DMS114 treated with DMSO at 0.1 percent for 48 hours (cell line): ENCODE measurements around the gene NLRP6.

Experiments
- DNase-seq: peaks from one replicate; lab custom pipeline; 2025; ENCODE audit not compliant: unreplicated experiment; lab: John Stamatoyannopoulos, UW

Gene NLRP6

DNA sequence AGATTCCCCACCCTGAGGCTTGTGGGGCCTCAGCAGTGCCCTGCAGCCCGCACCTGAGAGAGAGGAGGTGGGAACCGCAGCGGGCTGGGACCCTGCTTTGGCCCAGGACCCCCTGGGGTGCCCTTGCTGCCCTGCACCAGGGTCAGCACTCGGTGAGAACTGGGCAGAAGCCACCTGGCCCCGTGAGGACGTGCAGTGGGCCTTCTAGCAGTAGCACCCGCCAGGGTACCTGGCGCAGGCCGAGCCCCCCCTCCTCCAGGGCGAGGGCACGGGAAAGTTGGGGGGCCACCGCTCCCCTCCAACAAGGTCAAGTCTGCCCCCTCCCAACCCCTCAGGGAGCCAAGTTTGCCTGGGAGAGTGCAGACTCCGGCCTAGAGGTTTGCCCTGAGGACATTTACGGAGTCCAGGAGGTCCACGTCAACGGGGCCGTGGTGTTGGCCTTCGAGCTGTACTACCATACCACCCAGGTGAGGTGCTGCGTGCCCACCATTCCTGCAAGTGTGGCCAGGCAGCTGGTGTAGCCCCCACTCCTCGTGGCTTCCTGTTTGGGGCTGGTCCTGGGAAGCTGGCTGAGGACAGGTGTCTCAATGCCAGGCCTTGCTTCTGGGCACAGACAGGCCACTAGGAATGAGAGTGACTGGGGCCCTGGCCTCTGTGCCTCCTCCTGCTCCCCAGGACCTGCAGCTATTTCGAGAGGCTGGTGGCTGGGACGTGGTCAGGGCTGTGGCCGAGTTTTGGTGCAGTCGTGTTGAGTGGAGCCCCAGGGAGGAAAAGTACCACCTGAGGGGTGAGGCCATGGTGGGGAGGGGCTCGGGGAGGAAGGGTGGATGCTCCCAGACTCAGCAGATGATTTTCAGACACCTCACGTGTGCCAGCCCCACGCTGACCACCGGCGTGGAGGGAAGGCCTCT is 14.3 kb downstream of the NLRP6 start:
- no peak for DNase-seq

- DNase-seq, result no peak
Measured at GRCh38 chr11:293271-293851, 15.2 kb downstream of the NLRP6 start.

DNA sequence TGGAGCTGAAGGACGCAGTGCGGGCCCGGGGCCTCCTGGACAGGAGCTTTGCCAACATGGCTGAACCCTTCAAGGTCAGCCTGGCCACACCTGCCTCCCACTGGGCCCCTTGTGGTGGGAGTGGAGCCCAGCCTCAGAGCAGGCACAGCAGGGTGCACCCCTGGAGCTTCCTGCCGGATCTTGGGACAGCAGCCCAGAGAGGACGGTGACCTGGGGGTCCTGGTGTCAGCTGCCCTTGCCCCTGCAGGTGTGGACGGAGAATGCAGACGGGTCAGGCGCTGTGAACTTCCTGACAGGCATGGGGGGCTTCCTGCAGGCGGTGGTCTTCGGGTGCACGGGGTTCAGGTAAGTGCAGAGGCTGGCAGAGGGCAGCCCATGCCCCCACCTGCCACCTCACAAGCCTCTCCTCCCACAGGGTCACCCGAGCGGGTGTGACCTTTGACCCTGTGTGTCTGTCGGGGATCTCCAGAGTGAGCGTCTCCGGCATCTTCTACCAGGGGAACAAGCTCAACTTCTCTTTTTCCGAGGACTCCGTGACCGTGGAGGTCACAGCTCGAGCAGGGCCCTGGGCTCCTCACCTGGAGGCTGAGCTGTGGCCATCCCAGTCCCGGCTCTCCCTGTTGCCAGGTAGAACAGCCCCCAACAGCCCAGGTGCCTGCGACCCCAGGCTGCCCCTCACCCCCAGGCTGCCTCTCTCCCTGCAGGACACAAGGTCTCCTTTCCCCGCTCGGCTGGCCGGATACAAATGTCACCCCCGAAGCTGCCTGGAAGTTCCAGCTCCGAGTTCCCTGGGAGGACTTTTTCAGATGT is 15.8 kb downstream of the NLRP6 start:
- DNase-seq, result no peak

GRCh38 chr11:294780-295179 is 16.6 kb downstream of the NLRP6 start:
- no peak for DNase-seq

DNA sequence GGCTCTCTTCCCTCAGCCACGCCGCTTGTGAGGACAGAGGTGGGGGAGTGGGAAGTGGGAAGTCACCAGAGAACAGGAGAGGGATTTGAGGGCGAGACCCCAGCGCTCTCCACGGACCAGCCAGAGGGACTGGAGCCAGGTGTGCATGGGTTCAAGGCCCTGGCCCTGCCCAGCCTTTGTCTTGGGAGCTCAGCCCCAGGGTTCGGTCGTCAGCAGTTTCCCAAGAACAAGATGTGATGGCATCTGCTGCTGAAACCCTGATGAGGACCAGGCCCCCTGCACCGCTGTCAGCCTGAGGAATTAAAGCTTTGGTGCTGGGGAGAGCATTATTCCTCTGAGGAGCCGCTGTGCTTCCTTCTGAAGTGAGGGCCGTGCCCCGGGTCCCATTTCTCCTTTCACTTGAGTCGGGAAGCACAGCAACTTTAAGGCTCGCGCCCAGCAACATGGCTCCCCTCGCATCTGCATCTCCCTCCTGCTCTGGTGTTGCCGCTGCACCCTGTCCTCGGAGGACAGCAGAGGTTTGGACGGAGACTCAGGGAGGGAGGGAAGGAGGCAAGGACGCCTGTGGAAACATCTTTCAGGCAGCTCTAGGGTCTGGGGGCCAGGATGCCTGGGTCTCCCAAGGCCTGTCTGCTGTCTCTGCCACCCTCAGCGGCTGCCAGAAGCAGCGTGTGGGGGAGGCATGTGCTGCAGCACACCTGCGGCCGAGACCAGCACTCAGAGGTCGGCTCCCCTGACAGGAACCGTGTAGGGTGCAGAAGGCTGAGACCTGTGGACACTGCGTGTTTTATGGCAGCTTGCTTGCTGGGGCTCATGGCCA is 17.4 kb downstream of the NLRP6 start:
- DNase-seq, result no peak

DNA sequence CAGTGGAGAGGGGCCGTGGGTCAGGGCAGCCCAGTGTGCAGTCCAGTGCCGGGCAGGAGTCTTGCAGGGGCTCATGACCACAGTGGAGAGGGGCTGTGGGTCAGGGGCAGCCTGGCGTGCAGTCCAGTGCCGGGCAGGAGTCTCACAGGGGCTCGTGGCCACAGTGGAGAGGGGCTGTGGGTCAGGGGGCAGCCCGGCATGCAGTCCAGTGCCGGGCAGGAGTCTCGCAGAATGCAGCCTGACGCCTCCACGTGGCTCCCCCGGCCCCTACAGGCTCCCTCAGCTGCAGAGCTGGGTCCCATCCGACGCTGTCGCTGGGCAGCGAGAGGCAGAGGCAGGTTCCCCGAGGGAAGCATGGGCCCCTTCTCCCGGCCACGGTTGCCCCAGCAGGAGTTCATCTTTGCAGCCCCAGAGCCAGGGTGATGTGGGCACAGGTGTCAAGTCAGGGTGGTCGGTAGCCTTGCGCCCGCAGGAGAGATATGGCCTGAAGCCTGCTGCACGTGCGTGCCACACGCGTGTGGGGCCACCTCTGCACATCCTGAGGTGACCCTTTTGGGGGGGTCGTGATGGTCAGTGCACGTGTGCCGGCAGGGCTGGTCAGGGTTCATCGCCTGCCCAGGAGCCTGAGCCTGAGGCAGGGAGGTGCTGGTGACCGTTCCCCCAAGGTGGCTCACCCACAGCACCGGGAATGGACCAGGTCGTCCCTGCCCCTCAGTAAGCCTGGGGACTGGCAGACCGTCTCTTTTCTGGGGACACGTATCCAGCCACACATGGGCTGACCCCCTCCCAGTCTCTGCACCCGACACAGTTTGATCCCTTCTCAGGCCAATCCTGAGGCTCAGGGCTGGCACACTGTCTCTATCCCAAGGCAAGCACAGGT is 18.2 kb downstream of the NLRP6 start:
- no peak for DNase-seq

DNA sequence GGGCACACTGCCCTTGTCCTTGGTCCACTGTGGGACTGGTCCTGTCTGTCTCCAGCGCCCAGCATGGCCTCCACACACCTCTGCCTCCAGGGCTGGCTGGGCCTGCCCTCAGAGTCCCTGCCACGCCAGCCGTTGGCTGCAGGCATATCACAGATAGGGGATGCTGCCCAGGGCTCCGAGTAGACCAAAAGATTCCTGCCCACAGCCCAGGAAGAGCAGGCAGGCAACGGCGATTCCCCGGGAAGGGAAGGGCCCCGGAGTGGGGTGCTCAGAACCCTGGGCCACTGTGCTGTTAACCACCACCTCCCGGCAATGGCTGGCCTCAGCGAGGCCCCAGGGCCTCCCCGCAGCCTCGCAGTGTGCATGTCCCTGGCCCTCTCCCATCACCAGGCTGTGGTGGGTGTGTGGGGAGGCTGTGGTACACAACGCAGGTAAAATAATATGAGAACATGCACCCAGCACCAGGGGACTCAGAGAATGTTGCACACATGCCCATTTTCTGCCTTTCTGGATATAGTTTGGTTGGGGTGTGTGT is 18.9 kb downstream of the NLRP6 start:
- no peak for DNase-seq

DNA sequence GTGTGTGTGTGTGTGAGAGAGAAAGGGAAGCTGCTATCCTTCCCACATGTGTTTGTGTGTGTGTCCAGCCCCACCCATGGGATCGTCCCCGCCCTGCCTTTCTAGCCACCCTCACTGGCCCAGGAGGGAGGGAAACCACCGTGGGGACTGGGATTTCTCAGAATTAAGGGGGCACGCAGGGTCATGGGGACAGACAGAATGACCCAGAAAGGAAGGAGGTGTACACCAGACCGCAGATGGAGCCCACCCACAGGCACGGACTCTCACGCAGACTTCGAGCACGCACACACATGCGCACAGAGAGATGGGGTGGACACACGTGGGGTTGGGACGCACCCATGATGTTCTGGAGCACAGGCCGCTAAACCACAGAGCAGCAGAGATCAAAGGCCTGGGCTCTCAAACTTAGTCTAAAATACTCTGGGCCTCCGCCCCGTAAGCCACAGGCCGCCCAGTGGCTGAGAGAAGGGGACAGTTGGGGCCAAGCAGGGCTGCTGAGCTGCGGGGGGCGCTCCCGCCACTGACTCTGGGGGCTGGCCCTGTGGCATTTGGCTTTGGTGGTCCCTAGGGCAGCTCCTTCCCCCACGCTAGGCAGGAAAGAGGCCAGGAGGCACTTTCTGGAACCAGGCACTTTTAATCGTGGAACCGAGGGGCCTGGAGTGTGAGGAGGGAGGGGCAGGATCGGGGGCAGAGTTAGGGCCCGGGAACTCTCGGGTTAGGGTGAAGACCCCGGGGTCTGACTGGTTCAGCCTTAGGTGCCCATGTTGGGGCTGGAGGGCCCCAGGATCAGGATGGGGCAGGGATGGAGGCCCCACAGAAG is 19.6 kb downstream of the NLRP6 start:
- no peak for DNase-seq

DNA sequence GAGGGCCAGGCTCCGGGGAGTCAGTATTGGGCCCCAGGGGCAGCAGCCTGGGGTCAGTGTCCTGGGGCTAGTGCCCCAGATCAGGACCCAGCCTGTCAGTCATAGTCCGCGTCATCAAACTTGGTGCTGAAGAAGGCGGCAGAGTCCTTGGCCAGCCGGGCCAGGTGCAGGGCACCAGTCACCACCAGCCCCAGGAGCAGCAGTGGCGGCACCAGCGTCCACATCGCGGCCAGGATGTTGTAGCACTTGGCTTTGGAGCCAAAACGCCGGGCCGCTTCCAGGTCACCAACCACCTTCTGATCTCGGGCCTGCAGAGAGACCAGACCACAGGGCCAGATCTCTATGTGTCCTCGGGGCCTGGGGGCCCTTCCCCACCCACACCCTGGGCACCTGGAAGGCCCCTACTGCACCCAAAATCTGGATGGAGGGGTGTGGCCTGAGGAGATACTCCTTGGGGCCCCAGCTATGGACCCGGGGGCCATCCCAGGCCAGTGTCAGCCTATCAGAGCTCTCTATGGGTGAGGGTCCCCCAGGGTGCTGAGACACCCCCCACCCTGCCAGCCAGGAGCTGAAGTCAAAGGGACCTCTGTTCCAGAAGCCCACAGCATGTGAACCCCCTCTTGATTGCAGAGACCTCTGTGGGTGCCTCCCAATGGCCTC is 20.3 kb downstream of the NLRP6 start:
- DNase-seq, result no peak

GRCh38 chr11:299081-299891 is 21.1 kb downstream of the NLRP6 start, which contains the start of gene IFITM5:
Gene IFITM5, minus strand, starts transcription at chr11:299526. Its CDS starts 36 bp downstream, at chr11:299490.
- DNase-seq, result no peak

GRCh38 chr11:299951-300735 is 21.9 kb downstream of the NLRP6 start:
- no peak for DNase-seq

DNA sequence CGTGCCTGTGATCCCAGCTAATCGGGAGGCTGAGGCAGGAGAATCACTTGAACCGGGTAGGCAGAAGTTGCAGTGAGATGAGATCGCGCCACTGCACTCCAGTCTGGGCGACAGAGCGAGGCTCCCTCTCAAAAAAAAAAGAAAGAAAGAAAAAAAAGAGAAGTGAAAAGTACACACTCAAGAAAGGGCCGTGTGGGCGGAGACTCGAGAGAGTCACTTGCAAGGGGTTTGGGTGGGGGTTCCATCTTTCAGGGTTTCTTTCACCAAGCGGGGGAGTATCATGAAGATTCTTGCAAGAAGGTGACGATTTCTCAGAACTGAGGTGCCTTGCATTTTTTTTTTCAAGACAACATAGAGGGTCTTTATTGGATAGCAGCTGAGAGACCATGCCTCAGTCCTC is 25.2 kb downstream of the NLRP6 start:
- DNase-seq, result no peak

- DNase-seq, result no peak
Measured at GRCh38 chr11:304061-304506, 25.9 kb downstream of the NLRP6 start.

GRCh38 chr11:304915-305843 is 27.0 kb downstream of the NLRP6 start:
- DNase-seq, result no peak

DNA sequence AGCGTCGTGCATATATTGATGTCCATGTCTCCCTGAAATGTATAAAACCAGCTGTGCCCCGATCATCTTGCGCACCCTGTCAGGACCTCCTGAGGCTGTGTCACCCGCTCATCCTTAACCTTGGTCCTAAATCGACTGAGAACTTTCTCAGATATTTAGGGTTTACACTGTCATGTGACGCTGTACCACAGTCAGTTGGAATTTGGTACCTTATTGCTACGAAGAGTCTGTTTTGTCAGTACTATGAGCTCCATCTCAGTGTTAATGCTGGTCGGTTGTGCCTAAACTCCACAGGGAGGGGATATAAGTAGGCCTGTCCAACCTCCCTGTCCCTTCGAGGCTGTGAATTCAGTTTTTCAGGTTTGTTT is 27.6 kb downstream of the NLRP6 start:
- DNase-seq, result no peak
